K562 (cell line): Measurements from ENCODE around the gene AFDN. TPM values are rescaled to one million over a fixed set of nuclear protein-coding genes. Genes with fewer than 3 reads are reported as not detected.

Experiments
- ATAC-seq: fragments of 200-7000 bp; cut with Tn5 transposase; 3 replicates; pipeline ENCODE4 v1.9.1; 2020; ENCODE audit warnings: moderate library complexity
- BruUV-seq: library from RNA; stranded (reverse); fragments of 400-500 nt; replicated peaks from 2 replicates; lab custom pipeline; 2021; lab: Mats Ljungman, UMichigan
- CTCF ChIA-PET: fragments of 300-600 bp; formaldehyde crosslinking; extraction: SDS; loops from one replicate; lab custom pipeline; 2021; ENCODE audit warnings: low intra/inter-chr PET ratio; lab: Yijun Ruan, JAX
- POLR2A ChIA-PET: fragments of 300-600, 350-650 bp; sonication (Branson Sonifier 250); formaldehyde crosslinking; extraction: SDS; loops from one replicate; lab custom pipeline; 2021; ENCODE audit warnings: antibody characterized with exemption, inconsistent platforms; lab: Yijun Ruan, JAX
- DNase-seq, 4 experiments: peaks; one replicate each; pipeline versions ENCODE4 v3.0.0 to v3.0.0-alpha.2; 2011 to 2018; ENCODE audit warnings: low spot score in 3 of 4, mixed read lengths in 3 of 4; ENCODE audit errors: extremely low read depth in 1 of 4
- FAIRE-seq: peaks from 2 replicates; lab custom pipeline; 2011; peaks lifted over from hg19 to GRCh38; lab: Jason Lieb, UNC
- H2AFZ ChIP-seq: 2 replicates; pipeline ENCODE4 v1.6.0; 2011; ENCODE audit warnings: low read depth, low read length, control low read depth, inconsistent platforms
- H3K27ac ChIP-seq: fragments of 200-600 bp; 3 replicates; pipeline ENCODE4 v1.8.0; 2011; ENCODE audit warnings: low read depth, mild to moderate bottlenecking, control low read depth, inconsistent platforms, low read length, moderate library complexity, mixed read lengths; ENCODE audit errors: extremely low read depth
- H3K27me3 ChIP-seq, 2 experiments: fragments of 300-600 bp in 1 of 2; 2 replicates in 1 of 2; 3 replicates in 1 of 2; pipeline versions ENCODE4 v1.6.0 to v1.8.0; 2011; ENCODE audit warnings: inconsistent platforms in 2 of 2, low read length in 2 of 2, mild to moderate bottlenecking in 1 of 2, mixed read lengths in 1 of 2, moderate library complexity in 1 of 2; ENCODE audit not compliant: control insufficient read depth in 2 of 2, insufficient read depth in 2 of 2
- H3K36me3 ChIP-seq: fragments of 300-600 bp; 3 replicates; pipeline ENCODE4 v1.8.0; 2011; ENCODE audit warnings: mild to moderate bottlenecking, low read length, inconsistent platforms; ENCODE audit not compliant: control insufficient read depth, insufficient read depth
- H3K4me1 ChIP-seq, 2 experiments: fragments of 200-600 bp in 1 of 2; replicated peaks in 1 of 2; 2 replicates in 1 of 2; 3 replicates in 1 of 2; pipeline versions ENCODE4 v1.5.1 to v1.8.0; 2011; ENCODE audit warnings: inconsistent platforms in 2 of 2, low read length in 2 of 2, mild to moderate bottlenecking in 1 of 2, mixed read lengths in 1 of 2, moderate library complexity in 1 of 2; ENCODE audit not compliant: control insufficient read depth in 2 of 2, insufficient read depth in 2 of 2
- H3K4me2 ChIP-seq: 2 replicates; pipeline ENCODE4 v1.6.1; 2011; ENCODE audit warnings: low read length, control low read depth, inconsistent platforms, mixed read lengths; ENCODE audit not compliant: insufficient read depth
- H3K4me3 ChIP-seq: fragments of 200-600 bp; sonication (generic), shearing (Covaris generic); 2 replicates; pipeline ENCODE4 v1.5.1; 2016; ENCODE audit warnings: control low read depth, inconsistent platforms
- H3K79me2 ChIP-seq: fragments of 200-600 bp; 3 replicates; pipeline ENCODE4 v1.8.0; 2011; ENCODE audit warnings: low read length, inconsistent platforms; ENCODE audit not compliant: control insufficient read depth, insufficient read depth
- H3K9ac ChIP-seq, 2 experiments: 2 replicates each; pipeline versions ENCODE4 v1.6.0 to v1.6.1; 2011; ENCODE audit warnings: low read depth in 2 of 2, low read length in 2 of 2, control low read depth in 1 of 2, inconsistent platforms in 1 of 2, mild to moderate bottlenecking in 1 of 2, mixed read lengths in 1 of 2; ENCODE audit not compliant: insufficient read depth in 1 of 2
- H3K9me1 ChIP-seq: one replicate; pipeline ENCODE4 v1.6.0; 2011; ENCODE audit warnings: inconsistent platforms, mild to moderate bottlenecking, low read length, moderate library complexity; ENCODE audit not compliant: control insufficient read depth, insufficient read depth
- H3K9me3 ChIP-seq: replicated peaks from 2 replicates; pipeline ENCODE4 v1.5.1; 2011; ENCODE audit warnings: low read depth, low read length, inconsistent platforms; ENCODE audit not compliant: control insufficient read depth, insufficient read depth
- H4K20me1 ChIP-seq: replicated peaks from 2 replicates; pipeline ENCODE4 v1.6.1; 2011; ENCODE audit warnings: low read length, inconsistent platforms, mixed read lengths; ENCODE audit not compliant: control insufficient read depth, insufficient read depth
- CBFB ChIP-seq: sonication (generic); formaldehyde crosslinking; IDR thresholded peaks from 2 replicates; pipeline ENCODE4 v1.4.0; 2020; ENCODE audit warnings: mild to moderate bottlenecking, missing genetic modification reagents
- DPF2 ChIP-seq: fragments of 450-650 bp; IDR thresholded peaks from 2 replicates; pipeline ENCODE4 v1.6.1; 2016
- NFIC ChIP-seq: fragments of 450-650 bp; IDR thresholded peaks from 2 replicates; pipeline ENCODE4 v1.6.1; 2017; ENCODE audit warnings: mild to moderate bottlenecking, inconsistent platforms
- U2AF2 ChIP-seq: fragments of 200-400 bp; formaldehyde crosslinking; optimal IDR thresholded peaks from 2 replicates; pipeline ENCODE3; 2017; ENCODE audit warnings: low read depth, mild to moderate bottlenecking, low read length
- YY1 ChIP-seq, 3 experiments: IDR thresholded peaks; 2 replicates each; pipeline ENCODE4 v1.6.1; 2011; ENCODE audit warnings: low read length in 2 of 3, mild to moderate bottlenecking in 2 of 3, moderate library complexity in 2 of 3, borderline replicate concordance in 1 of 3, control low read depth in 1 of 3, low read depth in 1 of 3; ENCODE audit not compliant: insufficient read depth in 3 of 3, insufficient replicate concordance in 2 of 3, control insufficient read depth in 1 of 3, insufficient read length in 1 of 3; ENCODE audit errors: extremely low read depth in 1 of 3
- ZNF518B ChIP-seq: fragments of 250-450 bp; sonication (Bioruptor Pico); IDR thresholded peaks from 2 replicates; pipeline ENCODE4 v1.5.0; 2021; ENCODE audit warnings: mild to moderate bottlenecking, moderate library complexity
- WGBS: fragments of 100-300 bp; shearing (Covaris generic); methylation state at CpG from one replicate; pipeline ENCODE4 v1.1.6; 2016; ENCODE audit warnings: low coverage, mixed read lengths; ENCODE audit not compliant: insufficient coverage; ENCODE audit errors: missing lambda C conversion rate; 5-methylcytosine and 5-hydroxymethylcytosine counted together
- in situ Hi-C: fragments of 300-500 bp; cut with MboI; formaldehyde crosslinking; loops from 4 replicates; pipeline ENCODE4 v1.15.0; 2018; ENCODE audit warnings: inconsistent platforms, mixed read lengths
- intact Hi-C: fragments of 100-400 bp; cut with micrococcal nuclease; formaldehyde crosslinking; loops from 2 replicates; pipeline ENCODE4 v1.14.2; 2022
- polyA plus RNA-seq, 8 experiments: library from polyadenylated mRNA; depleted of rRNA in 4 of 8; stranded (reverse) in 5 of 8; unstranded in 3 of 8; fragments of >200 nt; fragmentation: Nextera tagmentation in 2 of 8; fragmentation: Illumina TruSeq in 1 of 8; extraction: Ambion mirVana in 2 of 8; extraction: Trizol in 1 of 8; gene quantifications; 2 replicates each; pipeline versions ENCODE4 v1.2.1 to v1.2.3, GENCODE V29; 2011 to 2014; ENCODE audit warnings: inconsistent platforms in 1 of 8, missing spikeins in 1 of 8
- total RNA-seq, 7 experiments: library from RNA; depleted of rRNA in 6 of 7; stranded (reverse); fragments of >200 nt in 6 of 7; fragmentation: Illumina TruSeq in 2 of 7; extraction: Trizol in 2 of 7; gene quantifications; 2 replicates each; pipeline versions ENCODE4 v1.2.1 to v1.2.3, GENCODE V29; 2011 to 2021; ENCODE audit warnings: low replicate concordance in 1 of 7
- TF ChIP-seq, protein P1 (sequence below): sonication (generic); formaldehyde crosslinking; IDR thresholded peaks from 2 replicates; pipeline ENCODE4 v1.8.0; 2023; ENCODE audit warnings: mild to moderate bottlenecking, missing genetic modification reagents

Gene AFDN
- total and polyA plus RNA-seq, 9 of the 15 experiments (the other 6 are each of a cell fraction or from before 2014, with no cell fraction given): 7.2 to 129 (median 105) TPM

DNA sequence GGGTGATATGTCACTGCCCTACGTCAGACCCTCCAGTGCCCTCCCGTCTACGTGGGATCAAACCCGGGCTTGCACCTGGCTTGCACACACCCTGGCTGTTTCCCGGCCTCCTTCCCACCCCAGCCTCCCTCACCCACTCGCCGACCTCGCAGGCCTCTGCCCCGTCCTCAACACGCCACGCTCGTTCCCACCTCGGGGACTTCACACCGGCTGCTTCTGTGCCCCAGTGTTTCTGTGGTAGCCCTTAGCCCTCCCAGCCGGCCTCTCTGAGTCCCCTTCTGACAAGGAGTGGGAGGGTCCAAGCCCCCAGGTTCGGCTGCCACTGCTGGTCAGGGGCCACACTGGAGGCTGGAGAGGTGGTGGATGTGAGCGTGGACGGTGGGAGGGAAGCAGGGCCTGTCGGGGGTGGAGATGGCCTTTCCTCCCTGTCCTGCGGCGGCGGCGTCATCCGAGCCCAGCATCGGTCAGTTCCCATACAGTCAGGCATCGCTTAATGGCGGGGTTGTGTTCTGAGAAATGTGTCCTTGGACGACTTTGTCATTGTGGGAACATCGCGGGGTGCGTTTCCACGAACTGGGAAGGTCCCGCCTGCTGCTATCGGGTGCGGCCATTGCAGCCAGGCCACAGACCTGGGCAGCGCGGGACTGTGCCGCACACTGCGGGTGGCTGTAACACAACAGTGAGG is 159.3 kb downstream of the AFDN start:
- Histone ChIP-seq H3K9me3 (no peaks in the 10 kb centered on the region), H3K27me3 (peaks cover 76 to 77% of the 10 kb centered on the region in 2 experiments), H3K27ac (no peak overlapping the region), H2AFZ (no peak overlapping the region), H3K36me3 (no peaks in the 10 kb centered on the region), H3K4me3 (no peak overlapping the region), H3K9ac (no peak overlapping the region), H3K4me1 (peaks cover 0 to 32% of the 10 kb centered on the region in 2 experiments; a peak in 1 of 5 replicates), H3K4me2 (no peak overlapping the region), H3K9me1 (peaks cover 4% of the 10 kb centered on the region), H3K79me2 (no peaks in the 10 kb centered on the region), H4K20me1 (peaks cover 4% of the 10 kb centered on the region; the same call in 1 of the 2 replicates)
- CTCF ChIA-PET: no interaction called here
- POLR2A ChIA-PET: interaction anchor here (0.7 kb wide), 1 partner anchor 9 kb away, joined by 3 read pairs; no protein-coding TSS in a partner anchor
- no peak for DNase-seq
- no peak for TF ChIP-seq DPF2
- TF ChIP-seq, protein P1, sequence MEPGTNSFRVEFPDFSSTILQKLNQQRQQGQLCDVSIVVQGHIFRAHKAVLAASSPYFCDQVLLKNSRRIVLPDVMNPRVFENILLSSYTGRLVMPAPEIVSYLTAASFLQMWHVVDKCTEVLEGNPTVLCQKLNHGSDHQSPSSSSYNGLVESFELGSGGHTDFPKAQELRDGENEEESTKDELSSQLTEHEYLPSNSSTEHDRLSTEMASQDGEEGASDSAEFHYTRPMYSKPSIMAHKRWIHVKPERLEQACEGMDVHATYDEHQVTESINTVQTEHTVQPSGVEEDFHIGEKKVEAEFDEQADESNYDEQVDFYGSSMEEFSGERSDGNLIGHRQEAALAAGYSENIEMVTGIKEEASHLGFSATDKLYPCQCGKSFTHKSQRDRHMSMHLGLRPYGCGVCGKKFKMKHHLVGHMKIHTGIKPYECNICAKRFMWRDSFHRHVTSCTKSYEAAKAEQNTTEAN (CRISPR knock-in tag): no peak
- TF ChIP-seq ZNF518B (CRISPR knock-in tag): no peak
- no peak for TF ChIP-seq CBFB (CRISPR knock-in tag)
- no peak for TF ChIP-seq U2AF2
- TF ChIP-seq NFIC: no peak
- no peak for TF ChIP-seq YY1 (IDR thresholded peaks at IDR 0.05; ENCODE audit: borderline replicate concordance in 1 of 3, control insufficient read depth in 1 of 3, extremely low read depth in 1 of 3, insufficient read depth in 3 of 3, insufficient read length in 1 of 3, insufficient replicate concordance in 2 of 3, low read depth in 1 of 3, low read length in 2 of 3)
- peak; percentile 20; the same call in 2 of the 3 replicates for ATAC-seq
- intact Hi-C loops: no loop called here
- 13% methylated on average over 39 of the region's 39 CpGs for WGBS
- in situ Hi-C loops: no loop called here
- no peak for FAIRE-seq
- BruUV-seq: no TSS peak
